K562 (cell line): Measurements from ENCODE around the gene ACOD1. TPM values are rescaled to one million over a fixed set of nuclear protein-coding genes. Genes with fewer than 3 reads are reported as not detected.
"Not testable (repeated sequence)": the region's sequence is repeated elsewhere in the genome, so short reads cannot be mapped to it uniquely, and the experiment has no call there.

ENCODE experiments used
- ATAC-seq: fragments of 200-7000 bp; cut with Tn5 transposase; 3 replicates; pipeline ENCODE4 v1.9.1; 2020; ENCODE audit warnings: moderate library complexity
- BruUV-seq: library from RNA; stranded (reverse); fragments of 400-500 nt; replicated peaks from 2 replicates; lab custom pipeline; 2021; lab: Mats Ljungman, UMichigan
- CTCF ChIA-PET: fragments of 300-600 bp; formaldehyde crosslinking; extraction: SDS; loops from one replicate; lab custom pipeline; 2021; ENCODE audit warnings: low intra/inter-chr PET ratio; lab: Yijun Ruan, JAX
- POLR2A ChIA-PET: fragments of 300-600, 350-650 bp; sonication (Branson Sonifier 250); formaldehyde crosslinking; extraction: SDS; loops from one replicate; lab custom pipeline; 2021; ENCODE audit warnings: antibody characterized with exemption, inconsistent platforms; lab: Yijun Ruan, JAX
- DNase-seq, 4 experiments: peaks; one replicate each; pipeline versions ENCODE4 v3.0.0 to v3.0.0-alpha.2; 2011 to 2018; ENCODE audit warnings: low spot score in 3 of 4, mixed read lengths in 3 of 4; ENCODE audit errors: extremely low read depth in 1 of 4
- FAIRE-seq: peaks from 2 replicates; lab custom pipeline; 2011; peaks lifted over from hg19 to GRCh38; lab: Jason Lieb, UNC
- H2AFZ ChIP-seq: 2 replicates; pipeline ENCODE4 v1.6.0; 2011; ENCODE audit warnings: low read depth, low read length, control low read depth, inconsistent platforms
- H3K27ac ChIP-seq: fragments of 200-600 bp; 3 replicates; pipeline ENCODE4 v1.8.0; 2011; ENCODE audit warnings: low read depth, mild to moderate bottlenecking, control low read depth, inconsistent platforms, low read length, moderate library complexity, mixed read lengths; ENCODE audit errors: extremely low read depth
- H3K27me3 ChIP-seq, 2 experiments: fragments of 300-600 bp in 1 of 2; 2 replicates in 1 of 2; 3 replicates in 1 of 2; pipeline versions ENCODE4 v1.6.0 to v1.8.0; 2011; ENCODE audit warnings: inconsistent platforms in 2 of 2, low read length in 2 of 2, mild to moderate bottlenecking in 1 of 2, mixed read lengths in 1 of 2, moderate library complexity in 1 of 2; ENCODE audit not compliant: control insufficient read depth in 2 of 2, insufficient read depth in 2 of 2
- H3K36me3 ChIP-seq: fragments of 300-600 bp; 3 replicates; pipeline ENCODE4 v1.8.0; 2011; ENCODE audit warnings: mild to moderate bottlenecking, low read length, inconsistent platforms; ENCODE audit not compliant: control insufficient read depth, insufficient read depth
- H3K4me1 ChIP-seq, 2 experiments: fragments of 200-600 bp in 1 of 2; replicated peaks in 1 of 2; 2 replicates in 1 of 2; 3 replicates in 1 of 2; pipeline versions ENCODE4 v1.5.1 to v1.8.0; 2011; ENCODE audit warnings: inconsistent platforms in 2 of 2, low read length in 2 of 2, mild to moderate bottlenecking in 1 of 2, mixed read lengths in 1 of 2, moderate library complexity in 1 of 2; ENCODE audit not compliant: control insufficient read depth in 2 of 2, insufficient read depth in 2 of 2
- H3K4me2 ChIP-seq: 2 replicates; pipeline ENCODE4 v1.6.1; 2011; ENCODE audit warnings: low read length, control low read depth, inconsistent platforms, mixed read lengths; ENCODE audit not compliant: insufficient read depth
- H3K4me3 ChIP-seq: fragments of 200-600 bp; sonication (generic), shearing (Covaris generic); 2 replicates; pipeline ENCODE4 v1.5.1; 2016; ENCODE audit warnings: control low read depth, inconsistent platforms
- H3K79me2 ChIP-seq: fragments of 200-600 bp; 3 replicates; pipeline ENCODE4 v1.8.0; 2011; ENCODE audit warnings: low read length, inconsistent platforms; ENCODE audit not compliant: control insufficient read depth, insufficient read depth
- H3K9ac ChIP-seq, 2 experiments: 2 replicates each; pipeline versions ENCODE4 v1.6.0 to v1.6.1; 2011; ENCODE audit warnings: low read depth in 2 of 2, low read length in 2 of 2, control low read depth in 1 of 2, inconsistent platforms in 1 of 2, mild to moderate bottlenecking in 1 of 2, mixed read lengths in 1 of 2; ENCODE audit not compliant: insufficient read depth in 1 of 2
- H3K9me1 ChIP-seq: one replicate; pipeline ENCODE4 v1.6.0; 2011; ENCODE audit warnings: inconsistent platforms, mild to moderate bottlenecking, low read length, moderate library complexity; ENCODE audit not compliant: control insufficient read depth, insufficient read depth
- H3K9me3 ChIP-seq: replicated peaks from 2 replicates; pipeline ENCODE4 v1.5.1; 2011; ENCODE audit warnings: low read depth, low read length, inconsistent platforms; ENCODE audit not compliant: control insufficient read depth, insufficient read depth
- H4K20me1 ChIP-seq: replicated peaks from 2 replicates; pipeline ENCODE4 v1.6.1; 2011; ENCODE audit warnings: low read length, inconsistent platforms, mixed read lengths; ENCODE audit not compliant: control insufficient read depth, insufficient read depth
- CBX5 ChIP-seq: IDR thresholded peaks from 2 replicates; pipeline ENCODE4 v1.6.1; 2014; ENCODE audit warnings: low read depth, borderline replicate concordance
- MCM3 ChIP-seq: fragments of 450-650 bp; IDR thresholded peaks from 2 replicates; pipeline ENCODE4 v1.6.1; 2016
- ZNF239 ChIP-seq: fragments of 250-450 bp; sonication (Bioruptor Pico); IDR thresholded peaks from 2 replicates; pipeline ENCODE4 v1.4.0; 2020; ENCODE audit warnings: mild to moderate bottlenecking
- ZNF586 ChIP-seq: fragments of 450-650 bp; formaldehyde crosslinking; conservative IDR thresholded peaks from 2 replicates; pipeline ENCODE4 v1.4.0; 2020; ENCODE audit warnings: mild to moderate bottlenecking, moderate library complexity
- WGBS: fragments of 100-300 bp; shearing (Covaris generic); methylation state at CpG from one replicate; pipeline ENCODE4 v1.1.6; 2016; ENCODE audit warnings: low coverage, mixed read lengths; ENCODE audit not compliant: insufficient coverage; ENCODE audit errors: missing lambda C conversion rate; 5-methylcytosine and 5-hydroxymethylcytosine counted together
- in situ Hi-C: fragments of 300-500 bp; cut with MboI; formaldehyde crosslinking; loops from 4 replicates; pipeline ENCODE4 v1.15.0; 2018; ENCODE audit warnings: inconsistent platforms, mixed read lengths
- intact Hi-C: fragments of 100-400 bp; cut with micrococcal nuclease; formaldehyde crosslinking; loops from 2 replicates; pipeline ENCODE4 v1.14.2; 2022
- polyA plus RNA-seq, 8 experiments: library from polyadenylated mRNA; depleted of rRNA in 4 of 8; stranded (reverse) in 5 of 8; unstranded in 3 of 8; fragments of >200 nt; fragmentation: Nextera tagmentation in 2 of 8; fragmentation: Illumina TruSeq in 1 of 8; extraction: Ambion mirVana in 2 of 8; extraction: Trizol in 1 of 8; gene quantifications; 2 replicates each; pipeline versions ENCODE4 v1.2.1 to v1.2.3, GENCODE V29; 2011 to 2014; ENCODE audit warnings: inconsistent platforms in 1 of 8, missing spikeins in 1 of 8
- total RNA-seq, 7 experiments: library from RNA; depleted of rRNA in 6 of 7; stranded (reverse); fragments of >200 nt in 6 of 7; fragmentation: Illumina TruSeq in 2 of 7; extraction: Trizol in 2 of 7; gene quantifications; 2 replicates each; pipeline versions ENCODE4 v1.2.1 to v1.2.3, GENCODE V29; 2011 to 2021; ENCODE audit warnings: low replicate concordance in 1 of 7
- TF ChIP-seq, protein P1 (sequence below): fragments of 450-650 bp; formaldehyde crosslinking; IDR thresholded peaks from 2 replicates; pipeline ENCODE4 v1.4.0; 2022; ENCODE audit warnings: missing genetic modification characterization

Gene ACOD1
- total and polyA plus RNA-seq, 9 of the 15 experiments (the other 6 are each of a cell fraction or from before 2014, with no cell fraction given), result not detected

DNA sequence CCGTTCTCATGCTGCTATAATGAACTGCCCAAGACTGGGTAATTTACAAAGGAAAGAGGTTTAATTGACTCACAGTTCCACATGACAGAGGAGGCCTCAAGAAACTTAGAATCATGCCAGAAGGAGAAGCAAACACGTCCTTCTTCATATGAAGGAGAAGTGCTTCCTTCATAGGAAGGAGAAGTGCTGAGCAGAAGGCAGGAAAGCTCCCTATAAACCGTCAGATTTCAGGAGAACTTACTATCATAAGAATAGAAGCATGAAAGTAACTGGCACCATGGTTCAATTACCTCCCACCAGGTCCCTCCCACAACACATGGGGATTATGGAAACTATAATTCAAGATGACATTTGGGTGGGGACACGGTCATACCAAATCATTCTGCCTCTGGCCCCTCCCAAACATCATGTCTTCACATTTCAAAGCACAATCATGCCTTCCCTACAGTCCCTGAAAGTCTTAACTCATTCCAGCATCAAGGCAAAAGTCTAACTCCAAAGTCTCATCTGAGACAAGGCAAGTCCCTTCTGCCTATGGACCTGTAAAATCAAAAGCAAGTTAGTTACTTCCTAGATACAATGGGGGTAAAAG, 10.6 kb downstream of the ACOD1 start:
- Histone ChIP-seq H3K9me3 (no peaks in the 10 kb centered on the region), H3K27me3 (no peaks in the 10 kb centered on the region), H3K9ac (no peak overlapping the region), H3K79me2 (no peaks in the 10 kb centered on the region), H3K4me1 (no peaks in the 10 kb centered on the region), H3K9me1 (no peaks in the 10 kb centered on the region), H4K20me1 (no peaks in the 10 kb centered on the region), H2AFZ (no peak overlapping the region), H3K27ac (no peak overlapping the region), H3K36me3 (no peaks in the 10 kb centered on the region), H3K4me2 (no peak overlapping the region), H3K4me3 (no peak overlapping the region)
- ATAC-seq, result no peak
- TF ChIP-seq ZNF586 (CRISPR knock-in tag) (no peak), MCM3 (no peak), ZNF239 (CRISPR knock-in tag) (no peak)
- TF ChIP-seq, protein P1, sequence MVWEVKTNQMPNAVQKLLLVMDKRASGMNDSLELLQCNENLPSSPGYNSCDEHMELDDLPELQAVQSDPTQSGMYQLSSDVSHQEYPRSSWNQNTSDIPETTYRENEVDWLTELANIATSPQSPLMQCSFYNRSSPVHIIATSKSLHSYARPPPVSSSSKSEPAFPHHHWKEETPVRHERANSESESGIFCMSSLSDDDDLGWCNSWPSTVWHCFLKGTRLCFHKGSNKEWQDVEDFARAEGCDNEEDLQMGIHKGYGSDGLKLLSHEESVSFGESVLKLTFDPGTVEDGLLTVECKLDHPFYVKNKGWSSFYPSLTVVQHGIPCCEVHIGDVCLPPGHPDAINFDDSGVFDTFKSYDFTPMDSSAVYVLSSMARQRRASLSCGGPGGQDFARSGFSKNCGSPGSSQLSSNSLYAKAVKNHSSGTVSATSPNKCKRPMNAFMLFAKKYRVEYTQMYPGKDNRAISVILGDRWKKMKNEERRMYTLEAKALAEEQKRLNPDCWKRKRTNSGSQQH (CRISPR knock-in tag), result no peak
- ChIA-PET POLR2A (interaction anchor here (0.7 kb wide), 1 partner anchor 264 kb away, joined by 3 read pairs; no protein-coding TSS in a partner anchor), CTCF (no interaction called here)
- no peak for DNase-seq
- intact Hi-C loops, result no loop called here
- WGBS, result 5% methylated on average over 4 of the region's 4 CpGs
- no peak for FAIRE-seq
- no TSS peak for BruUV-seq
- in situ Hi-C loops, result no loop called here

- in situ Hi-C loops, H3K27me3 ChIP-seq, H3K4me1 ChIP-seq, H3K9ac ChIP-seq, BruUV-seq, FAIRE-seq, intact Hi-C loops, ATAC-seq, POLR2A ChIA-PET, H3K79me2 ChIP-seq, H3K4me2 ChIP-seq, H3K4me3 ChIP-seq, H3K36me3 ChIP-seq, H2AFZ ChIP-seq, H3K9me3 ChIP-seq, H3K27ac ChIP-seq, H3K9me1 ChIP-seq, CTCF ChIA-PET, H4K20me1 ChIP-seq: not testable (repeated sequence)
- peak; percentile 39; the same call in 1 of the 2 replicates for TF ChIP-seq CBX5
- peak in 1 of 4 experiments; percentile 10 for DNase-seq
These were observed 11.4 kb downstream of the ACOD1 start for GRCh38 chr13:76959734-76960133.
